Lower lobe of right lung (tissue), 2 donors: Measurements from ENCODE around the gene SLC9B1. TPM values are rescaled to one million over a fixed set of nuclear protein-coding genes. Genes with fewer than 3 reads are reported as not detected.
"Not testable (repeated sequence)": the region's sequence is repeated elsewhere in the genome, so short reads cannot be mapped to it uniquely, and the experiment has no call there.

Experiments used
- ATAC-seq, 2 donors: fragments of 200-7000 bp; cut with Tn5 transposase; one replicate each; pipeline ENCODE4 v1.9.1; 2020 to 2022; ENCODE audit warnings: mild to moderate bottlenecking in 2 of 2, moderate library complexity in 2 of 2
- DNase-seq: peaks from one replicate; pipeline ENCODE4 v3.0.0-alpha.2; 2020
- H3K27ac ChIP-seq: fragments of 200-600 bp; one replicate; pipeline ENCODE4 v1.8.0; 2022
- H3K27me3 ChIP-seq: fragments of 200-600 bp; one replicate; pipeline ENCODE4 v1.8.0; 2022; ENCODE audit warnings: low read depth
- H3K36me3 ChIP-seq: fragments of 200-600 bp; one replicate; pipeline ENCODE4 v1.8.0; 2022; ENCODE audit warnings: mild to moderate bottlenecking
- H3K4me1 ChIP-seq: fragments of 200-600 bp; one replicate; pipeline ENCODE4 v1.8.0; 2022
- H3K4me3 ChIP-seq: fragments of 200-600 bp; one replicate; pipeline ENCODE4 v1.8.0; 2022; ENCODE audit warnings: mild to moderate bottlenecking
- H3K9me3 ChIP-seq: fragments of 200-600 bp; one replicate; pipeline ENCODE4 v1.8.0; 2022
- CTCF ChIP-seq: fragments of 200-600 bp; IDR thresholded peaks from one replicate; pipeline ENCODE4 v1.8.0; 2022; ENCODE audit warnings: antibody characterized with exemption, mild to moderate bottlenecking
- intact Hi-C: fragments of 100-400 bp; cut with DNase I; formaldehyde crosslinking; loops from one replicate; pipeline ENCODE4 v1.11.0; 2022
- total RNA-seq: library from RNA; stranded (reverse); fragmentation: NEBNext Ultra II Directional; extraction: Animal tissue kit (Norgen Biotek cat#: 25700); gene quantifications from one replicate; pipeline ENCODE4 v1.2.1, GENCODE V29; 2021
- donor health status: DM: no; HTN: yes; CAD: no; lungs with severe emphysema.

SLC9B1 gene
- total RNA-seq, 1 donor from 2014 or later, result 0.74 TPM

GRCh38 chr4:102959496-102959895 lies 60.0 kb downstream of the SLC9B1 start:
- Histone ChIP-seq H3K9me3 (no peaks in the 10 kb centered on the region), H3K4me1 (no peaks in the 10 kb centered on the region), H3K27ac (no peak overlapping the region), H3K27me3 (no peaks in the 10 kb centered on the region), H3K4me3 (no peak overlapping the region), H3K36me3 (no peaks in the 10 kb centered on the region)
- intact Hi-C loops, result no loop called here
- DNase-seq (no peak), ATAC-seq (no peak)
- no peak for TF ChIP-seq CTCF

GRCh38 chr4:102945066-102945465 lies 74.4 kb downstream of the SLC9B1 start:
- intact Hi-C loops, result no loop called here
- no peak for ATAC-seq
- no peak overlapping the region for H3K27ac ChIP-seq
- TF ChIP-seq CTCF, result no peak
- no peaks in the 10 kb centered on the region for H3K36me3 ChIP-seq
- no peak overlapping the region for H3K4me3 ChIP-seq
- H3K4me1 ChIP-seq, result no peaks in the 10 kb centered on the region
- H3K27me3 ChIP-seq, result no peaks in the 10 kb centered on the region
- H3K9me3 ChIP-seq, result no peaks in the 10 kb centered on the region
- DNase-seq, result no peak

GRCh38 chr4:102938063-102938462 lies 81.4 kb downstream of the SLC9B1 start:
- H3K4me3 ChIP-seq, H3K27me3 ChIP-seq, DNase-seq, H3K27ac ChIP-seq, ATAC-seq, intact Hi-C loops, H3K36me3 ChIP-seq, H3K4me1 ChIP-seq, H3K9me3 ChIP-seq: not testable (repeated sequence)

GRCh38 chr4:102935716-102936115 lies 83.8 kb downstream of the SLC9B1 start:
- no peak overlapping the region for H3K27ac ChIP-seq
- H3K36me3 ChIP-seq, result no peaks in the 10 kb centered on the region
- no peaks in the 10 kb centered on the region for H3K4me1 ChIP-seq
- no peaks in the 10 kb centered on the region for H3K9me3 ChIP-seq
- no peak overlapping the region for H3K4me3 ChIP-seq
- no peaks in the 10 kb centered on the region for H3K27me3 ChIP-seq
- DNase-seq (no peak), ATAC-seq (no peak)
- intact Hi-C loops, result no loop called here
- TF ChIP-seq CTCF, result no peak

- H3K4me1 ChIP-seq, H3K27ac ChIP-seq, ATAC-seq, DNase-seq, H3K36me3 ChIP-seq, H3K9me3 ChIP-seq, H3K4me3 ChIP-seq, intact Hi-C loops, H3K27me3 ChIP-seq: not testable (repeated sequence)
These were observed 99.8 kb downstream of the SLC9B1 start for GRCh38 chr4:102919697-102920096.

- DNase-seq, result no peak
- Histone ChIP-seq H3K9me3 (peaks cover 7% of the 10 kb centered on the region), H3K4me3 (no peak overlapping the region), H3K27me3 (no peaks in the 10 kb centered on the region), H3K4me1 (no peaks in the 10 kb centered on the region), H3K27ac (no peak overlapping the region), H3K36me3 (no peaks in the 10 kb centered on the region)
- TF ChIP-seq CTCF, result no peak
- ATAC-seq, result no peak
- intact Hi-C loops, result no loop called here
These were observed 100.6 kb downstream of the SLC9B1 start for GRCh38 chr4:102918859-102919258.

GRCh38 chr4:102901804-102902203 lies 117.7 kb downstream of the SLC9B1 start:
- H3K4me1 ChIP-seq, result no peaks in the 10 kb centered on the region
- TF ChIP-seq CTCF, result no peak
- no peaks in the 10 kb centered on the region for H3K9me3 ChIP-seq
- no peak for DNase-seq
- intact Hi-C loops, result no loop called here
- H3K4me3 ChIP-seq, result no peak overlapping the region
- no peaks in the 10 kb centered on the region for H3K36me3 ChIP-seq
- no peaks in the 10 kb centered on the region for H3K27me3 ChIP-seq
- no peak overlapping the region for H3K27ac ChIP-seq
- no peak for ATAC-seq

GRCh38 chr4:102897610-102898009 lies 121.9 kb downstream of the SLC9B1 start:
- H3K9me3 ChIP-seq, ATAC-seq, DNase-seq, H3K4me3 ChIP-seq, H3K36me3 ChIP-seq, H3K27me3 ChIP-seq, H3K27ac ChIP-seq, H3K4me1 ChIP-seq, intact Hi-C loops: not testable (repeated sequence)

- DNase-seq, H3K4me3 ChIP-seq, H3K27ac ChIP-seq, H3K9me3 ChIP-seq, H3K27me3 ChIP-seq, H3K4me1 ChIP-seq, H3K36me3 ChIP-seq, ATAC-seq, intact Hi-C loops: not testable (repeated sequence)
These were observed 123.0 kb downstream of the SLC9B1 start for GRCh38 chr4:102896547-102896946.

- ATAC-seq, H3K27ac ChIP-seq, DNase-seq, H3K4me3 ChIP-seq, H3K9me3 ChIP-seq, H3K27me3 ChIP-seq, intact Hi-C loops, H3K36me3 ChIP-seq, H3K4me1 ChIP-seq: not testable (repeated sequence)
These were observed 129.6 kb downstream of the SLC9B1 start for GRCh38 chr4:102889866-102890265.
